Mammary epithelial cell (primary cell): ENCODE results near the gene SLC18B1.

Source experiments
- EZH2 ChIP-seq: IDR thresholded peaks from 2 replicates; pipeline ENCODE4 v1.6.1; 2012; ENCODE audit warnings: low read length, inconsistent platforms, borderline replicate concordance
- TF ChIP-seq, protein P1 (sequence below), 2 donors: IDR thresholded peaks in 1 of 2; conservative IDR thresholded peaks in 1 of 2; 2 replicates each; pipeline ENCODE4 v1.5.1; 2011 to 2012; ENCODE audit warnings: inconsistent platforms in 2 of 2, low read length in 2 of 2, mild to moderate bottlenecking in 2 of 2, control low read depth in 1 of 2, low read depth in 1 of 2; ENCODE audit not compliant: insufficient read depth in 1 of 2; ENCODE audit errors: extremely low read depth in 1 of 2

GRCh38 chr6:132819405-132820161, 21.1 kb upstream of the SLC18B1 start:
- TF ChIP-seq, protein P1, sequence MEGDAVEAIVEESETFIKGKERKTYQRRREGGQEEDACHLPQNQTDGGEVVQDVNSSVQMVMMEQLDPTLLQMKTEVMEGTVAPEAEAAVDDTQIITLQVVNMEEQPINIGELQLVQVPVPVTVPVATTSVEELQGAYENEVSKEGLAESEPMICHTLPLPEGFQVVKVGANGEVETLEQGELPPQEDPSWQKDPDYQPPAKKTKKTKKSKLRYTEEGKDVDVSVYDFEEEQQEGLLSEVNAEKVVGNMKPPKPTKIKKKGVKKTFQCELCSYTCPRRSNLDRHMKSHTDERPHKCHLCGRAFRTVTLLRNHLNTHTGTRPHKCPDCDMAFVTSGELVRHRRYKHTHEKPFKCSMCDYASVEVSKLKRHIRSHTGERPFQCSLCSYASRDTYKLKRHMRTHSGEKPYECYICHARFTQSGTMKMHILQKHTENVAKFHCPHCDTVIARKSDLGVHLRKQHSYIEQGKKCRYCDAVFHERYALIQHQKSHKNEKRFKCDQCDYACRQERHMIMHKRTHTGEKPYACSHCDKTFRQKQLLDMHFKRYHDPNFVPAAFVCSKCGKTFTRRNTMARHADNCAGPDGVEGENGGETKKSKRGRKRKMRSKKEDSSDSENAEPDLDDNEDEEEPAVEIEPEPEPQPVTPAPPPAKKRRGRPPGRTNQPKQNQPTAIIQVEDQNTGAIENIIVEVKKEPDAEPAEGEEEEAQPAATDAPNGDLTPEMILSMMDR (conservative IDR thresholded peaks at IDR 0.05 in 1 of 2, IDR thresholded peaks at IDR 0.05 in 1 of 2; ENCODE audit: extremely low read depth in 1 of 2, insufficient read depth in 1 of 2, low read depth in 1 of 2, low read length in 2 of 2), result no peak
- TF ChIP-seq EZH2, result no peak
